Lung (tissue), 12 donors: ENCODE results near the gene PROCA1. TPM values are rescaled to one million over a fixed set of nuclear protein-coding genes. Genes with fewer than 3 reads are reported as not detected.
"Not testable (repeated sequence)": the region's sequence is repeated elsewhere in the genome, so short reads cannot be mapped to it uniquely, and the experiment has no call there.

ENCODE experiments used
- ATAC-seq: fragments of 200-7000 bp; cut with Tn5 transposase; one replicate; pipeline ENCODE4 v1.9.1; 2020; ENCODE audit warnings: moderate number of reproducible peaks; ENCODE audit not compliant: insufficient read depth, low FRiP score
- DNase-seq, 3 donors: peaks; one replicate each; pipeline ENCODE4 v3.0.0-alpha.2; 2013 to 2017
- H3K27ac ChIP-seq, 2 donors: one replicate each; pipeline ENCODE4 v1.5.1; 2013; ENCODE audit warnings: mild to moderate bottlenecking in 2 of 2, moderate library complexity in 2 of 2, control low read depth in 1 of 2, inconsistent platforms in 1 of 2, low read depth in 1 of 2, low read length in 1 of 2
- H3K27me3 ChIP-seq, 3 donors: one replicate each; pipeline ENCODE4 v1.5.1; 2013; ENCODE audit warnings: low read length in 2 of 3; ENCODE audit not compliant: control insufficient read depth in 3 of 3, insufficient read depth in 3 of 3
- H3K36me3 ChIP-seq, 4 donors: one replicate each; pipeline ENCODE4 v1.5.1; 2013; ENCODE audit warnings: low read length in 4 of 4, mild to moderate bottlenecking in 1 of 4, moderate library complexity in 1 of 4; ENCODE audit not compliant: control insufficient read depth in 4 of 4, insufficient read depth in 4 of 4
- H3K4me1 ChIP-seq, 5 donors: one replicate each; pipeline ENCODE4 v1.5.1; 2013; ENCODE audit warnings: low read length in 5 of 5, mild to moderate bottlenecking in 2 of 5, moderate library complexity in 1 of 5; ENCODE audit not compliant: control insufficient read depth in 5 of 5, insufficient read depth in 5 of 5
- H3K4me3 ChIP-seq: one replicate; pipeline ENCODE4 v1.5.1; 2013; ENCODE audit warnings: mild to moderate bottlenecking, control low read depth, moderate library complexity
- H3K9ac ChIP-seq, 2 donors: one replicate each; pipeline ENCODE4 v1.5.1; 2013; ENCODE audit warnings: low read length in 2 of 2, control low read depth in 1 of 2; ENCODE audit not compliant: insufficient read depth in 1 of 2
- H3K9me3 ChIP-seq, 4 donors: one replicate each; pipeline ENCODE4 v1.5.1; 2013; ENCODE audit warnings: low read length in 3 of 4, mild to moderate bottlenecking in 1 of 4, moderate library complexity in 1 of 4; ENCODE audit not compliant: control insufficient read depth in 4 of 4, insufficient read depth in 3 of 4
- WGBS, 2 donors: extraction: QIAGEN DNeasy Blood & Tissue Kit; methylation state at CpG; one replicate each; pipeline ENCODE4 v1.1.7; 2013; 5-methylcytosine and 5-hydroxymethylcytosine counted together
- polyA plus RNA-seq, 2 donors: library from polyadenylated mRNA; stranded (reverse); fragments of 200-250 nt; gene quantifications; one replicate each; pipeline ENCODE4 v1.2.1, GENCODE V29; 2013
- total RNA-seq, 2 donors: library from RNA; depleted of rRNA in 1 of 2; stranded (reverse); fragments of >200 nt in 1 of 2; gene quantifications; one replicate each; pipeline ENCODE4 v1.2.1, GENCODE V29; 2014 to 2021
- TF ChIP-seq, protein P1 (sequence below): IDR thresholded peaks from 2 replicates; pipeline ENCODE4 v1.5.1; 2012; ENCODE audit warnings: mild to moderate bottlenecking; ENCODE audit errors: control extremely low read depth, extremely low read depth
- donor health status: control.
- donor health status: control.
- donor health status: Bipolar disorder and iron deficiency.
- donor health status: healthy.
- donor health status: DM: yes; HTN: yes; CAD: no.

Gene PROCA1
- total and polyA plus RNA-seq, 4 donors, result 1.2 to 3.7 (median 2.7) TPM

GRCh38 chr17:28725166-28725659 lies 13.5 kb upstream of the PROCA1 start:
- TF ChIP-seq, protein P1, sequence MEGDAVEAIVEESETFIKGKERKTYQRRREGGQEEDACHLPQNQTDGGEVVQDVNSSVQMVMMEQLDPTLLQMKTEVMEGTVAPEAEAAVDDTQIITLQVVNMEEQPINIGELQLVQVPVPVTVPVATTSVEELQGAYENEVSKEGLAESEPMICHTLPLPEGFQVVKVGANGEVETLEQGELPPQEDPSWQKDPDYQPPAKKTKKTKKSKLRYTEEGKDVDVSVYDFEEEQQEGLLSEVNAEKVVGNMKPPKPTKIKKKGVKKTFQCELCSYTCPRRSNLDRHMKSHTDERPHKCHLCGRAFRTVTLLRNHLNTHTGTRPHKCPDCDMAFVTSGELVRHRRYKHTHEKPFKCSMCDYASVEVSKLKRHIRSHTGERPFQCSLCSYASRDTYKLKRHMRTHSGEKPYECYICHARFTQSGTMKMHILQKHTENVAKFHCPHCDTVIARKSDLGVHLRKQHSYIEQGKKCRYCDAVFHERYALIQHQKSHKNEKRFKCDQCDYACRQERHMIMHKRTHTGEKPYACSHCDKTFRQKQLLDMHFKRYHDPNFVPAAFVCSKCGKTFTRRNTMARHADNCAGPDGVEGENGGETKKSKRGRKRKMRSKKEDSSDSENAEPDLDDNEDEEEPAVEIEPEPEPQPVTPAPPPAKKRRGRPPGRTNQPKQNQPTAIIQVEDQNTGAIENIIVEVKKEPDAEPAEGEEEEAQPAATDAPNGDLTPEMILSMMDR, result no peak
- no peaks in the 10 kb centered on the region for H3K27me3 ChIP-seq
- ATAC-seq (no peak), DNase-seq (peak in 2 of 3 donors; percentile 27 to 48)
- no peaks in the 10 kb centered on the region for H3K9me3 ChIP-seq
- H3K27ac ChIP-seq, result peak overlapping the region in 1 of 2 donors; percentile 92
- peak overlapping the region; percentile 39 for H3K4me3 ChIP-seq
- no peak overlapping the region for H3K9ac ChIP-seq
- peaks cover 9 to 35% (median 23%) of the 10 kb centered on the region in 4 donors for H3K36me3 ChIP-seq
- H3K4me1 ChIP-seq, result peaks cover 0 to 54% (median 16%) of the 10 kb centered on the region in 5 donors
- 30 to 40% methylated on average over 20 of the region's 20 CpGs for WGBS, 2 donors

GRCh38 chr17:28724500-28725165 lies 12.9 kb upstream of the PROCA1 start:
- Histone ChIP-seq H3K9ac (no peak overlapping the region), H3K4me3 (no peak overlapping the region), H3K36me3 (peaks cover 9 to 35% (median 25%) of the 10 kb centered on the region in 4 donors), H3K9me3 (no peaks in the 10 kb centered on the region), H3K4me1 (peaks cover 0 to 56% (median 16%) of the 10 kb centered on the region in 5 donors), H3K27me3 (no peaks in the 10 kb centered on the region), H3K27ac (peak overlapping the region in 1 of 2 donors; percentile 92)
- TF ChIP-seq, protein P1, result no peak
- WGBS, 2 donors, result 81 to 84% methylated on average over 10 of the region's 10 CpGs
- DNase-seq (no peak), ATAC-seq (no peak)

GRCh38 chr17:28723836-28724499 lies 12.3 kb upstream of the PROCA1 start:
- H3K4me3 ChIP-seq, ATAC-seq, H3K9ac ChIP-seq, DNase-seq, H3K27me3 ChIP-seq, H3K9me3 ChIP-seq: not testable (repeated sequence)
- Histone ChIP-seq H3K4me1 (peaks cover 0 to 56% (median 13%) of the 10 kb centered on the region in 5 donors), H3K36me3 (peaks cover 9 to 35% (median 25%) of the 10 kb centered on the region in 4 donors), H3K27ac (peak overlapping the region in 1 of 2 donors; percentile 18)
- WGBS, 2 donors, result 76 to 89% methylated on average over 4 of the region's 4 CpGs

DNA sequence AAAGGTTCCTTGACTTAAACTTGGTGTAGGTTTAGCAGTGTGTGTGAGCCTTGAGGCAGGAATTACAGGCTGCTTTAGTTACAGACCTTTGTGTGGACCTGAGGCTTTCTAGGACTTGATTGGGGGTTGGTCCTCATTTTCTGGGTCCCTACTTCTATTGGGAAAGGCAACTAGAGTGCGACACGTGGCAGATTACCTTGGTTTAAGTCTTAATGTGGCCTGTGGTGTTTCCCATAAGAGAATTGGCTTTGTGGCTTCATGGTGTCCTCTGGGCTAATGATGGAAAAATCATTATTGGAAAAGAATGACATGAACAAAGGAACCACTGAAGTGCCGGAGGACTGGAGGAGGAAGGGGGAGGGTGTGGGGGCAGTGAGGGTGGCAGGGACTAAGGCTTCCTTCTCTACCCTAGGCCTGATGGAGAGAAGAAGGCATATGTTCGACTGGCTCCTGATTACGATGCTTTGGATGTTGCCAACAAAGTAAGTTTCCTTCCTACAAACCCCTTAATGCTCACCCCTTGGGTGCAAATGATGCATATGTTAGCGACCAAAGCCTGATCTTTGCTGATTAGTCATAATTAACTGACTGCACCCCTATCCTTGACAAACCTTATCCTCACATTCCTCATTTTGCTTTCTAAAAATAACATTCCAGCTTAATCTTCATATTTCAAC lies 11.6 kb upstream of the PROCA1 start:
- H3K36me3 ChIP-seq, result peaks cover 9 to 35% (median 25%) of the 10 kb centered on the region in 4 donors
- ATAC-seq (no peak), DNase-seq (no peak)
- H3K4me3 ChIP-seq, result no peak overlapping the region
- WGBS, 2 donors, result 79 to 88% methylated on average over 6 of the region's 6 CpGs
- H3K27ac ChIP-seq, result no peak overlapping the region
- no peak overlapping the region for H3K9ac ChIP-seq
- TF ChIP-seq, protein P1, result no peak
- H3K4me1 ChIP-seq, result peaks cover 0 to 60% (median 19%) of the 10 kb centered on the region in 5 donors
- H3K27me3 ChIP-seq, result no peaks in the 10 kb centered on the region
- H3K9me3 ChIP-seq, result no peaks in the 10 kb centered on the region
